T follicular helper cell (primary cell): ENCODE data around the gene IGSF1.

ENCODE experiments used
- DNase-seq: peaks from one replicate; pipeline ENCODE4 v3.0.0-alpha.2; 2020; ENCODE audit warnings: low read depth
- total RNA-seq, 2 experiments: gene quantifications; one replicate each; lab custom pipeline; 2026; lab: John Stamatoyannopoulos, UW

The IGSF1 gene
- total RNA-seq: 0 reads per million in 2 experiments

GRCh38 chrX:131288738-131289511 is at the start of gene IGSF1:
Gene IGSF1 (minus strand): TSS chrX:131289306. CDS start chrX:131286674, 2,632 bp downstream.
- no peak for DNase-seq

- DNase-seq: no peak
Measured at GRCh38 chrX:131332331-131332730, 43.2 kb upstream of the IGSF1 start.

- no peak for DNase-seq
Measured at GRCh38 chrX:131331152-131331551, 42.0 kb upstream of the IGSF1 start.

- DNase-seq: no peak
Measured at GRCh38 chrX:131330735-131331134, 41.6 kb upstream of the IGSF1 start.

- no peak for DNase-seq
Measured at GRCh38 chrX:131322651-131323050, 33.5 kb upstream of the IGSF1 start.

- no peak for DNase-seq
Measured at GRCh38 chrX:131317326-131317725, 28.2 kb upstream of the IGSF1 start.

- DNase-seq: no peak
Measured at GRCh38 chrX:131316260-131316659, 27.2 kb upstream of the IGSF1 start.

GRCh38 chrX:131308980-131309379 is 19.9 kb upstream of the IGSF1 start:
- DNase-seq: no peak

- no peak for DNase-seq
Measured at GRCh38 chrX:131306601-131307000, 17.5 kb upstream of the IGSF1 start.

- DNase-seq: no peak
Measured at GRCh38 chrX:131305926-131306325, 16.8 kb upstream of the IGSF1 start.

GRCh38 chrX:131302701-131303100 is 13.6 kb upstream of the IGSF1 start:
- no peak for DNase-seq

- DNase-seq: no peak
Measured at GRCh38 chrX:131301155-131301554, 12.0 kb upstream of the IGSF1 start.

GRCh38 chrX:131298846-131299245 is 9.7 kb upstream of the IGSF1 start:
- no peak for DNase-seq

GRCh38 chrX:131298036-131298435 is 8.9 kb upstream of the IGSF1 start:
- DNase-seq: no peak

- no peak for DNase-seq
Measured at GRCh38 chrX:131289527-131289926, 421 bp upstream of the IGSF1 start.

- DNase-seq: no peak
Measured at GRCh38 chrX:131288188-131288587, 918 bp downstream of the IGSF1 start.

GRCh38 chrX:131287560-131288179 is 1.4 kb downstream of the IGSF1 start:
- DNase-seq: no peak

GRCh38 chrX:131279617-131280016 is 9.5 kb downstream of the IGSF1 start:
- DNase-seq: no peak

- DNase-seq: no peak
Measured at GRCh38 chrX:131279197-131279596, 9.9 kb downstream of the IGSF1 start.

- DNase-seq: no peak
Measured at GRCh38 chrX:131277543-131278136, 11.5 kb downstream of the IGSF1 start.

- no peak for DNase-seq
Measured at GRCh38 chrX:131273011-131273410, 16.1 kb downstream of the IGSF1 start.

GRCh38 chrX:131271826-131272225 is 17.3 kb downstream of the IGSF1 start:
- no peak for DNase-seq

- no peak for DNase-seq
Measured at GRCh38 chrX:131271274-131271673, 17.8 kb downstream of the IGSF1 start.
